Activated CD4-positive, alpha-beta T cell treated with anti-CD3 and anti-CD28 coated beads, Interleukin-2, amount 50 U/mL, for 48 hours (primary cell): Measurements from ENCODE around the gene CTDSP1.
A peak's percentile ranks its signal among the peaks of the same experiment; 100 is the strongest.

Experiments used
- DNase-seq, 2 experiments: peaks; one replicate each; pipeline ENCODE4 v3.0.0-alpha.2; 2020

Gene CTDSP1

GRCh38 chr2:218400167-218400929 is 680 bp downstream of the CTDSP1 start:
- DNase-seq = peak; percentile 42 to 55

GRCh38 chr2:218400930-218401881 is 1.5 kb downstream of the CTDSP1 start:
- no peak for DNase-seq

- DNase-seq = no peak
Measured at GRCh38 chr2:218401890-218402289, 2.2 kb downstream of the CTDSP1 start.

DNA sequence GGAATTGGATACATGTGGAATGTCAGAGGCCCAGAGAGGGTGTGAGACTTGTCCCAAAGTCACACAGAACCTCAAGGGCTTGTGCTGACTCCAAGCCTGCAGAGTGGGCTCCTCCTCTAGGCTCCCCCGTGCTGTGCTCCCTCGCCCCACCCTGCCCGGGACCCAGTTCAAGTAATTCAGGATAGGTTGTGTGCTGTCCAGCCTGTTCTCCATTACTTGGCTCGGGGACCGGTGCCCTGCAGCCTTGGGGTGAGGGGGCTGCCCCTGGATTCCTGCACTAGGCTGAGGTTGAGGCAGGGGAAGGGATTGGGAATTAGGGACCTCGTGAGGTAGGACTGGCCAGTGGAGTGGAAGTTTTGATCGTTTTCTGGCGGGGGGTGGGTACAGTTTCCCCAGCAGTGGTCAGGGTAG is 2.8 kb downstream of the CTDSP1 start:
- DNase-seq = no peak

DNA sequence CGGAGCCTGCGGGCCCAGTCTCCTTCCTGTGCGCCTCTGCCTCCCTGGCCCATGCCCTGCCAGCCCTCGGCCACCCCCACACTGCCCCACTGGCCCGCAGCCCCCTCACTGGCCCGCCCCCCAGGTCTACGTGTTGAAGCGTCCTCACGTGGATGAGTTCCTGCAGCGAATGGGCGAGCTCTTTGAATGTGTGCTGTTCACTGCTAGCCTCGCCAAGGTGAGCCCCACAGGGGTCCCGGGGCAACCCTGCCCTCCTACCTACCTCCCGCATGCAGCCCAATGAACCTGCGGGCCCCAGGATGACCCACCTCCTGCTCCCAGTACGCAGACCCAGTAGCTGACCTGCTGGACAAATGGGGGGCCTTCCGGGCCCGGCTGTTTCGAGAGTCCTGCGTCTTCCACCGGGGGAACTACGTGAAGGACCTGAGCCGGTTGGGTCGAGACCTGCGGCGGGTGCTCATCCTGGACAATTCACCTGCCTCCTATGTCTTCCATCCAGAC is 3.3 kb downstream of the CTDSP1 start:
- DNase-seq = no peak

- DNase-seq = no peak
Measured at GRCh38 chr2:218403810-218404209, 4.1 kb downstream of the CTDSP1 start.

DNA sequence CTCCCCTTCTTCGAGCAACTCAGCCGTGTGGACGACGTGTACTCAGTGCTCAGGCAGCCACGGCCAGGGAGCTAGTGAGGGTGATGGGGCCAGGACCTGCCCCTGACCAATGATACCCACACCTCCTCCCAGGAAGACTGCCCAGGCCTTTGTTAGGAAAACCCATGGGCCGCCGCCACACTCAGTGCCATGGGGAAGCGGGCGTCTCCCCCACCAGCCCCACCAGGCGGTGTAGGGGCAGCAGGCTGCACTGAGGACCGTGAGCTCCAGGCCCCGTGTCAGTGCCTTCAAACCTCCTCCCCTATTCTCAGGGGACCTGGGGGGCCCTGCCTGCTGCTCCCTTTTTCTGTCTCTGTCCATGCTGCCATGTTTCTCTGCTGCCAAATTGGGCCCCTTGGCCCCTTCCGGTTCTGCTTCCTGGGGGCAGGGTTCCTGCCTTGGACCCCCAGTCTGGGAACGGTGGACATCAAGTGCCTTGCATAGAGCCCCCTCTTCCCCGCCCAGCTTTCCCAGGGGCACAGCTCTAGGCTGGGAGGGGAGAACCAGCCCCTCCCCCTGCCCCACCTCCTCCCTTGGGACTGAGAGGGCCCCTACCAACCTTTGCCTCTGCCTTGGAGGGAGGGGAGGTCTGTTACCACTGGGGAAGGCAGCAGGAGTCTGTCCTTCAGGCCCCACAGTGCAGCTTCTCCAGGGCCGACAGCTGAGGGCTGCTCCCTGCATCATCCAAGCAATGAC is 4.8 kb downstream of the CTDSP1 start:
- DNase-seq = no peak

- no peak for DNase-seq
Measured at GRCh38 chr2:218405086-218405745, 5.5 kb downstream of the CTDSP1 start.

GRCh38 chr2:218405746-218406208 is 6.1 kb downstream of the CTDSP1 start:
- DNase-seq = peak in 1 of 2 experiments; percentile 32

DNA sequence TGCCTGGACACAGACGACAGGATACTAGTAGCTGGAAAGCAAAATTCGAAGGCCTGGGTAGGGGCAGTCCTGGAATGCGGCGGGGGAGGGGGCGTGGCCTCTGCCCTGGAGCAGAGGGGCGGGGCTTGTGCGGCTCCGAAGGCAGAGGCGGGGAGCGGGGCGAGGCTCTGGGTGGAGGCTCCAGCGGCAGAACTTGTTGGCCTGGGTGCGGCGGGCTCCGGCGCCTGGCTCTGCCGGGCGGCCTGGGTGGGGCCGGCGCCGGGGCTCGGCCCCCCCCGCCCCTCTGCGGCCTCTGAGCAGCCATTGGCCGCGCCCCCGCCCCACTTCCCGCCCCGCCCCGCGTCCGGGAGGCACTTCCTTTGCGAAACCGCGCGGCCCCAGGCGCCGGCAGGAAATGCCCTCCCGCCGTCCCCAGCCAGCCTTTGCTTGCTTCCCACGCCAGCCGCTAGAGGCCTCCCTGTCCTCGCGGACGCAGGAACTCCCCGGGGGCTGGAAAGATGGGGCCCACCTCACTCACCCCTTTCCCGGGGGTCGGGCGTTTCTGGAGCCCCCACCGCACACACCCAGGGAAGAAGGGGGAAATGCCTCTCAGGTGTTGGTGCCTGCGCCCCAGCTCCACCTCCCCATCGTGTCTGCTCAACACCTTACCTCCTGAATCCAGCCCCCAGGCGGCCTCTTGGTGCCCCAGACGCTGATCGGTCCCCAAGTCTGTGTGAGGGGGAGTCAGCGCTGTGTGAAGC is 6.7 kb downstream of the CTDSP1 start:
- DNase-seq = peak; percentile 97

GRCh38 chr2:218406949-218407618 is 7.4 kb downstream of the CTDSP1 start:
- peak; percentile 72 to 80 for DNase-seq

DNA sequence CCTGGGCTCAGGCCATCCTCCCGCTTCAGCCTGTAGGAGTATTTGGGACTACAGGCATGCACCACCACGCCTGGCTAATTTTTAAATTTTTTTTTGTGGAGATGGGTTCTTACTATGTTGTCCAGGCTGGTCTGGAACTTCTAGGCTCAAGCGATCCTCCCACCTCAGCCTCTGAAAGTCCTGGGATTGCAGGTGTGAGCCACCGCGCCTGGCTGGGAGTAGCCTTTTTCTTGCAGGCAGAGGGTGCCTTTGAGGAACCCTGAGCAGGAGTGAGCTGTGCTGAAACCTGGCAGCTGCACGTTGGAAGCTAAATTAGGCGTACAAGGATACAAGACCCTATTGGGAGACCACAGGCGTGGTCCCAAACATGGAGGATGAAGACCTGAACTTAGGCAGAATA is 8.0 kb downstream of the CTDSP1 start:
- DNase-seq = no peak

- no peak for DNase-seq
Measured at GRCh38 chr2:218418321-218418716, 18.7 kb downstream of the CTDSP1 start.

GRCh38 chr2:218418717-218419458 is 19.2 kb downstream of the CTDSP1 start, which contains the start of gene VIL1:
TSS of gene VIL1 (plus strand) at chr2:218419123. CDS start at chr2:218423779, 4,656 bp downstream.
- no peak for DNase-seq

- no peak for DNase-seq
Measured at GRCh38 chr2:218419630-218420216, 20.1 kb downstream of the CTDSP1 start.

DNA sequence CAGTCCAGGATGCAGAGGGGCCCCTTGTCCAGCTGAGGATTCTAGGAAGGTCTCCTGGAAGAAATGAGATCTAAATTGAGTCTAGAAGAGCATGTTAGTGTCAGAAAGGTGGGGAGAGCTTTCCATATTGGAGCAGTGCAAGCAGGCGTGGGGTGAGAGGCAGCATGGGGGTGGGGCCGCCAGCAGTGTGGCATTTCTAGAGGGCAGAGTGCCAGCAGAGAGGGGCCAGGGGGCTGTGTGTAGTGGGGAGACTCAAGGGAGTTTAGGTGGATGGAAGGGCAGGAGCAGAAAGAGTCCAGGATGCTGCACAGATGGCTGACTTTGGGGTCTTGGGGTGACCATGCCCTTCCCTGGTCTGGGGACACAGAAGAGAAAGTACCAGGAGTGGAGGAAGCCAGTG is 21.4 kb downstream of the CTDSP1 start:
- DNase-seq = no peak

GRCh38 chr2:218422403-218423086 is 22.9 kb downstream of the CTDSP1 start:
- DNase-seq = no peak

DNA sequence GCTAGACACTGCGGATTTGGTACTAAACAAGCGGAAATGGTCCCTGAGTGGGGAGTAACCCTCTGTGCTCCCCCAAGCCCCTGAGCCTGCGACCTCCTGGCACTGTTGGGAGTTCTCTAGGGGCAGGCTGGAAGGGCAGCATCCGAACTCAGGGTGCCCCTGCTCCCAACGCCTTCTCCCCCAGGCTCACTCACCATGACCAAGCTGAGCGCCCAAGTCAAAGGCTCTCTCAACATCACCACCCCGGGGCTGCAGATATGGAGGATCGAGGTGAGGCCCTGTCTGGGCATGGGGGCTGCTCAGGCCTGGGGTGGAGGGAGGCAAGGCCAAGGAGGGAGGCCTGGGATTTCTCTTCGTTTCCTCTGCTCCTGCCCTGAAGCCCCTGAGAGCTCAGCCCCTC is 23.9 kb downstream of the CTDSP1 start:
- DNase-seq = no peak

- DNase-seq = no peak
Measured at GRCh38 chr2:218425531-218425930, 25.9 kb downstream of the CTDSP1 start.
